ENCODE data around the gene BRF1.

DNA sequence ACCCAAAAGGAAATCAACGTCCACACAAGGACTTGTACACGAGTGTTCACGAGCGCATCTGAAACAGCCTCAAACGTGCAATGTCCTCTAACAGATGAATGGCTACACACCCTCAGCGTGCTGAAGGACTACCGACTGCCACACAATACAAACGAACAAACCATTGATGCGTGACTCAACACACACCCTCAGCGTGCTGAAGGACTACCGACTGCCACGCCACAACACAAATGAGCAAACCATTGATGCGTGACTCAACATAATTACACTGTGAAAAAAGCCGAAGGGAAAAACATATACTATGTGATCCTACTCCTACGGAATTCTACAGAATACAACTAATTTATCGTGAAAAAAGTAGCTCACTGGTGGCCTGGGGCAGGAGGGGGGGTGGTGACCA lies 77.5 kb downstream of the BRF1 start:
- TF ChIP-seq CTCF (conservative IDR thresholded peaks at IDR 0.05; ENCODE audit: low read length) (no peak), EZH2phosphoT487 (IDR thresholded peaks at IDR 0.05; ENCODE audit: borderline replicate concordance, low read depth, low read length) (no peak)

Measured in OCI-LY7 (cell line).